ENCODE results near the gene CCDC57.
"Not testable (repeated sequence)": the region's sequence is repeated elsewhere in the genome, so short reads cannot be mapped to it uniquely, and the experiment has no call there.

Gene CCDC57

GRCh38 chr17:82175951-82176350 is 36.7 kb downstream of the CCDC57 start:
- no peak for DNase-seq (ENCODE audit: low read depth)

GRCh38 chr17:82175201-82175600 is 37.4 kb downstream of the CCDC57 start:
- no peak for DNase-seq (ENCODE audit: low read depth)

GRCh38 chr17:82174042-82174857 is 38.4 kb downstream of the CCDC57 start:
- DNase-seq (ENCODE audit: low read depth): not testable (repeated sequence)

- DNase-seq (ENCODE audit: low read depth): no peak
These were observed 39.1 kb downstream of the CCDC57 start for GRCh38 chr17:82173351-82174041.

- no peak for DNase-seq (ENCODE audit: low read depth)
These were observed 40.0 kb downstream of the CCDC57 start for GRCh38 chr17:82172486-82173160.

GRCh38 chr17:82171750-82172375 is 40.8 kb downstream of the CCDC57 start:
- no peak for DNase-seq (ENCODE audit: low read depth)

- peak; percentile 4 for DNase-seq (ENCODE audit: low read depth)
These were observed 42.2 kb downstream of the CCDC57 start for GRCh38 chr17:82170412-82170961.

GRCh38 chr17:82168568-82168967 is 44.1 kb downstream of the CCDC57 start:
- no peak for DNase-seq (ENCODE audit: low read depth)

GRCh38 chr17:82167028-82167427 is 45.6 kb downstream of the CCDC57 start:
- no peak for DNase-seq (ENCODE audit: low read depth)

- DNase-seq (ENCODE audit: low read depth): no peak
These were observed 47.8 kb downstream of the CCDC57 start for GRCh38 chr17:82164853-82165252.

GRCh38 chr17:82161216-82161615 is 51.4 kb downstream of the CCDC57 start:
- DNase-seq (ENCODE audit: low read depth): no peak

GRCh38 chr17:82160075-82160474 is 52.6 kb downstream of the CCDC57 start:
- DNase-seq (ENCODE audit: low read depth): peak; percentile 13

GRCh38 chr17:82158825-82159224 is 53.8 kb downstream of the CCDC57 start:
- no peak for DNase-seq (ENCODE audit: low read depth)

GRCh38 chr17:82157046-82158035 is 55.3 kb downstream of the CCDC57 start:
- DNase-seq (ENCODE audit: low read depth): no peak

GRCh38 chr17:82156284-82156925 is 56.2 kb downstream of the CCDC57 start:
- DNase-seq (ENCODE audit: low read depth): no peak

- DNase-seq (ENCODE audit: low read depth): no peak
These were observed 57.0 kb downstream of the CCDC57 start for GRCh38 chr17:82155606-82156005.

GRCh38 chr17:82154881-82155331 is 57.7 kb downstream of the CCDC57 start:
- no peak for DNase-seq (ENCODE audit: low read depth)

- peak; percentile 73 for DNase-seq (ENCODE audit: low read depth)
These were observed 58.8 kb downstream of the CCDC57 start for GRCh38 chr17:82153745-82154375.

GRCh38 chr17:82153295-82153691 is 59.3 kb downstream of the CCDC57 start:
- no peak for DNase-seq (ENCODE audit: low read depth)
